Measurements from ENCODE around the gene SDR42E2.

DNA sequence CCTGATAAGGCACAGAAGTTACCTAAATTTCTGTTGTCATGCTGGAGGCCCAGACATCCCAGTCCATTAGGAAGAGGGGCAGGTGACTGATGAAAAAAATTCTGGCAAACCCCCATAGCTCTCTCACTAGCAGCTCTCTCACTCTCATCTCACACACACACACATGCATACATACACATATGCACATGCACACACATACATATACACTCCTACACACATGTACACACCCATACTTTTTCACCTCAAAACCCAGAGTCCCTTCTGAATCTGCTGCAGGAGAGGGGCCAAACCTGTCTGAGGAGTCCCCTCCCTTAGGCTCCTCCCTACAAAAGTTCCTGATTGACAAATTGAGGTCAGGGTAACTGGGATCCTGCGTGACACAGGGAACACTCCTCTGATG lies 22.6 kb upstream of the SDR42E2 start:
- TF ChIP-seq CTCF (conservative IDR thresholded peaks at IDR 0.05) (no peak), ZFX (IDR thresholded peaks at IDR 0.05) (no peak)

All from C4-2B (cell line).